PC-9 (cell line): ENCODE data around the gene UST.

Experiments
- CTCF ChIP-seq: fragments of 200-600 bp; sonication (generic); conservative IDR thresholded peaks from 2 replicates; pipeline ENCODE4 v1.6.1; 2017; ENCODE audit warnings: mixed run types, antibody characterized with exemption, mild to moderate bottlenecking, moderate library complexity
- EZH2 ChIP-seq: fragments of 200-600 bp; sonication (generic); IDR thresholded peaks from 2 replicates; pipeline ENCODE4 v1.8.0; 2017; ENCODE audit warnings: antibody characterized with exemption, low read depth

GRCh38 chr6:148892247-148892646 is 145.4 kb downstream of the UST start:
- TF ChIP-seq CTCF, result no peak
- TF ChIP-seq EZH2, result no peak
